Hepatic stellate cell (primary cell): ENCODE measurements around the gene PRKCA.

Source experiments
- DNase-seq: peaks from one replicate; pipeline ENCODE4 v3.0.0; 2011; ENCODE audit warnings: low spot score

The PRKCA gene

GRCh38 chr17:66414561-66415175 is 112.3 kb downstream of the PRKCA start:
- no peak for DNase-seq

- no peak for DNase-seq
These were observed 113.2 kb downstream of the PRKCA start for GRCh38 chr17:66415366-66416206.

GRCh38 chr17:66416207-66416940 is 114.0 kb downstream of the PRKCA start:
- no peak for DNase-seq

GRCh38 chr17:66417300-66417719 is 114.9 kb downstream of the PRKCA start:
- DNase-seq = no peak

GRCh38 chr17:66420961-66421371 is 118.6 kb downstream of the PRKCA start:
- DNase-seq = no peak

GRCh38 chr17:66422186-66422585 is 119.8 kb downstream of the PRKCA start:
- no peak for DNase-seq

GRCh38 chr17:66423056-66423955 is 120.9 kb downstream of the PRKCA start:
- no peak for DNase-seq

GRCh38 chr17:66425756-66426396 is 123.5 kb downstream of the PRKCA start:
- DNase-seq = no peak

- DNase-seq = no peak
These were observed 124.1 kb downstream of the PRKCA start for GRCh38 chr17:66426397-66427033.

GRCh38 chr17:66427134-66427533 is 124.7 kb downstream of the PRKCA start:
- no peak for DNase-seq

- DNase-seq = no peak
These were observed 127.3 kb downstream of the PRKCA start for GRCh38 chr17:66429680-66430079.

GRCh38 chr17:66430846-66431795 is 128.7 kb downstream of the PRKCA start:
- DNase-seq = no peak

GRCh38 chr17:66431910-66432309 is 129.5 kb downstream of the PRKCA start:
- peak; percentile 80 for DNase-seq

- no peak for DNase-seq
These were observed 130.1 kb downstream of the PRKCA start for GRCh38 chr17:66432411-66432957.

GRCh38 chr17:66432996-66433551 is 130.7 kb downstream of the PRKCA start:
- DNase-seq = peak; percentile 22

GRCh38 chr17:66435182-66435581 is 132.8 kb downstream of the PRKCA start:
- DNase-seq = no peak

GRCh38 chr17:66436631-66437030 is 134.2 kb downstream of the PRKCA start:
- no peak for DNase-seq

GRCh38 chr17:66437476-66438026 is 135.1 kb downstream of the PRKCA start:
- peak; percentile 19 for DNase-seq

GRCh38 chr17:66438101-66438500 is 135.7 kb downstream of the PRKCA start:
- DNase-seq = no peak
